Measurements from ENCODE around the gene PPP2R2D. TPM values are rescaled to one million over a fixed set of nuclear protein-coding genes. Genes with fewer than 3 reads are reported as not detected.

The PPP2R2D gene
- polyA plus RNA-seq, 1 of the 3 experiments (the other 2 are of a cell fraction): 25.1 TPM

DNA sequence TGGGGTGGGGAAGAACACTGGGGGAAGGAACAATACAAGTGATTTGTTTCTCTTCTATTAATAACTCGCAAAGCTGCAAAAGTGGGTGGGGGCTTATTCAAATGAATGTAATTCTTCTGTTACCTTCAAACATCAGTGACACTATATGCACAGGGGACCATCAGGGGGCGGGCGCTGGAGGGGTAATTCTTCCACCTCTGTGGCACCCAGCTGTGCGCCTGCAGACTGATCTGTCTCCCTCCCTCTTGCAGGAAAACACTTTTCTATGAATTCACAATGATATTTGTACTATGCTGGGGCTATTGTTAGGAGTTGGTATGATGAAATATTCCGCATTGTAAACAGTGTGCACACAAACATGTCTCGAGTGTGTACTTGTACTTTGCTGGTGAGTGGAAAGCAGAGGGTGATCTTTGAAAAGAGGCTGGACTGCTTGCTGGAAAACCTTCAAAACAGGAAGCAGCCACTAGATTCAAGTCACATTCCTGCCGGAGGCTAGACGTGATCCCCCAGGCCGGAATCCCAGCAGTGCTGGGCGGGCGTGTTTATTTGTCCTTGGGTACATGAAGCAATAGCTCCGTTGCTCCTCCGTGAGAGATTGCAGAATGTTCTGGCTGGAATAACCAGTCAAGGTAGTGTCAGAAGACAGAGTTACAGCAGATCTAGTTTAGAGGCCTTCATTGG lies 96.7 kb downstream of the PPP2R2D start:
- H3K9ac ChIP-seq: no peak overlapping the region
- no peaks in the 10 kb centered on the region; a peak in 1 of 4 replicates for H3K4me1 ChIP-seq (ENCODE audit: control insufficient read depth in 1 of 2, insufficient read depth in 2 of 2, low read depth in 1 of 2, low read length in 1 of 2)
- H2AFZ ChIP-seq (ENCODE audit: low read depth): no peak overlapping the region
- no peaks in the 10 kb centered on the region for H3K36me3 ChIP-seq (replicated peaks in 1 of 2; ENCODE audit: control insufficient read depth in 1 of 2, insufficient read depth in 2 of 2, low read length in 1 of 2)
- H4K20me1 ChIP-seq (ENCODE audit: insufficient read depth): no peaks in the 10 kb centered on the region
- H3K4me2 ChIP-seq: no peak overlapping the region
- no peak for TF ChIP-seq RXRA (IDR thresholded peaks at IDR 0.05; ENCODE audit: borderline replicate concordance, low read depth)
- no peaks in the 10 kb centered on the region for H3K9me3 ChIP-seq
- no peak overlapping the region for H3K4me3 ChIP-seq (ENCODE audit: low read depth in 2 of 2, low read length in 1 of 2)
- no peaks in the 10 kb centered on the region for H3F3A ChIP-seq (replicated peaks; ENCODE audit: insufficient read depth)
- DNase-seq: no peak
- ChIA-PET POLR2A (no interaction called here), CTCF (interaction anchor here (1.4 to 3.5 kb wide), 2 partner anchors 16 to 25 kb away, joined by 4 to 27 read pairs; no protein-coding TSS in a partner anchor)
- no peaks in the 10 kb centered on the region for H3K79me2 ChIP-seq (ENCODE audit: insufficient read depth)
- 55% methylated on average over 13 of the region's 13 CpGs for WGBS (ENCODE audit: low lambda C conversion rate)
- no peaks in the 10 kb centered on the region for H3K9me2 ChIP-seq
- H3K27ac ChIP-seq (ENCODE audit: low read depth in 2 of 2, low read length in 1 of 2): no peak overlapping the region
- no peaks in the 10 kb centered on the region; the same call in 1 of the 2 replicates for H3K27me3 ChIP-seq (ENCODE audit: insufficient read depth)

DNA sequence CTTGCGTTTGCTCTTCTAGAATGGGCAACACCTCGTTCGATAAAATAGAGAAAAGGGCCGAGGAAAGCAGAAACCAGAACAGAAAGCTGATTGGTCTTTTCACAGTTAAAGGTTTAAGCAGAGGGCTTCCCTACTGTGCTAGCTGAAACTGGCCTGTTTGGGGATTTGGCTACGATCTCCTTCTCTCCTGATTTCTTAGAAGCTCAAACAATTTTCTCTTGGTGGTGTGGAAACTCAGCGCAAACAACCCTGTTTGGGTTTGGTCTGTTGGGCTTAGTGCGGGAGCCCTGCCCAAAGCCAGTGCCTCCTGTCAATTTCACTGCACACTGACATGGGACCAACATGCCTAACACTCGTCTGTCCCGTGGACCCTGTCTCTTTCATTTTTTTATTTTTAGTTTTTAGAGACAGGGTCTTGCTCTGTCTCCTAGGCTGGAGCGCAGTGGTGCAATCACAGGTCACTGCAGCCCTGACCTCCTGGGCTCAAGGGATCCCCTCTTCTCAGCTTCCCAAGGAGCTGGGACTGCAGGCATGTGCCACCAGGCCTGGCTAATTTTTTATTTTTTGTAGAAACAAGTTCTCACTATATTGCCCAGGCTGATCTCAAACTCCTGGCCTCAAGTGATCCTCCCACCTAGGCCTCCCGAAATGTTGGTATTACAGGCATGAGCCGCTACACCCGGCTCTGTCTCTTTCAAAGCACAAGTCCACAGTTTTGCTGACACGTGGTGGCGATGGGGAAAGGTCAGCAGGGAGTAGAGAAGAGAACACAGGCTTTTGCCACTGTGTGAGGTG lies 97.4 kb downstream of the PPP2R2D start:
- Histone ChIP-seq H4K20me1 (ENCODE audit: insufficient read depth) (no peaks in the 10 kb centered on the region), H3K79me2 (ENCODE audit: insufficient read depth) (no peaks in the 10 kb centered on the region), H3K9me3 (no peaks in the 10 kb centered on the region), H2AFZ (ENCODE audit: low read depth) (no peak overlapping the region), H3K9me2 (no peaks in the 10 kb centered on the region), H3K27me3 (ENCODE audit: insufficient read depth) (no peaks in the 10 kb centered on the region; the same call in 1 of the 2 replicates), H3K4me3 (ENCODE audit: low read depth in 2 of 2, low read length in 1 of 2) (no peak overlapping the region), H3K27ac (ENCODE audit: low read depth in 2 of 2, low read length in 1 of 2) (no peak overlapping the region), H3K4me2 (no peak overlapping the region), H3K4me1 (ENCODE audit: control insufficient read depth in 1 of 2, insufficient read depth in 2 of 2, low read depth in 1 of 2, low read length in 1 of 2) (no peaks in the 10 kb centered on the region; a peak in 1 of 4 replicates), H3F3A (replicated peaks; ENCODE audit: insufficient read depth) (no peaks in the 10 kb centered on the region), H3K36me3 (replicated peaks in 1 of 2; ENCODE audit: control insufficient read depth in 1 of 2, insufficient read depth in 2 of 2, low read length in 1 of 2) (no peaks in the 10 kb centered on the region), H3K9ac (no peak overlapping the region)
- WGBS (ENCODE audit: low lambda C conversion rate): 57% methylated on average over 14 of the region's 15 CpGs
- DNase-seq: no peak
- POLR2A ChIA-PET: no interaction called here
- no peak for TF ChIP-seq CHD2 (IDR thresholded peaks at IDR 0.05; ENCODE audit: low read length, partially characterized antibody)
- no peak for TF ChIP-seq MEF2A (IDR thresholded peaks at IDR 0.05; ENCODE audit: borderline replicate concordance, low read depth)
- no peak for TF ChIP-seq YY1 (IDR thresholded peaks at IDR 0.05; ENCODE audit: low read depth)
- TF ChIP-seq, protein P1, sequence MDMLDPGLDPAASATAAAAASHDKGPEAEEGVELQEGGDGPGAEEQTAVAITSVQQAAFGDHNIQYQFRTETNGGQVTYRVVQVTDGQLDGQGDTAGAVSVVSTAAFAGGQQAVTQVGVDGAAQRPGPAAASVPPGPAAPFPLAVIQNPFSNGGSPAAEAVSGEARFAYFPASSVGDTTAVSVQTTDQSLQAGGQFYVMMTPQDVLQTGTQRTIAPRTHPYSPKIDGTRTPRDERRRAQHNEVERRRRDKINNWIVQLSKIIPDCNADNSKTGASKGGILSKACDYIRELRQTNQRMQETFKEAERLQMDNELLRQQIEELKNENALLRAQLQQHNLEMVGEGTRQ (IDR thresholded peaks at IDR 0.05; ENCODE audit: borderline replicate concordance, low read depth, low read length): no peak
- no peak for TF ChIP-seq FOSL2 (IDR thresholded peaks at IDR 0.05; ENCODE audit: borderline replicate concordance, low read depth)
- no peak for TF ChIP-seq SIN3A (IDR thresholded peaks at IDR 0.05; ENCODE audit: borderline replicate concordance, low read depth, low read length)
- TF ChIP-seq NRF1 (IDR thresholded peaks at IDR 0.05; ENCODE audit: low read depth, low read length): no peak
- no peak for TF ChIP-seq RAD21 (IDR thresholded peaks at IDR 0.05; ENCODE audit: low read length)
- TF ChIP-seq FOXJ3 (CRISPR knock-in tag; IDR thresholded peaks at IDR 0.05): no peak
- TF ChIP-seq ELF1 (IDR thresholded peaks at IDR 0.05): no peak
- TF ChIP-seq EZH2phosphoT487 (IDR thresholded peaks at IDR 0.05; ENCODE audit: borderline replicate concordance, low read depth): no peak
- no peak for TF ChIP-seq FOXM1 (IDR thresholded peaks at IDR 0.05; ENCODE audit: low read depth)
- TF ChIP-seq GABPA (IDR thresholded peaks at IDR 0.05; ENCODE audit: low read depth): no peak
- no peak for TF ChIP-seq JUND (IDR thresholded peaks at IDR 0.05)
- CTCF ChIA-PET: interaction anchor here (3.5 kb wide), 1 partner anchor 24 kb away, joined by 27 read pairs; no protein-coding TSS in a partner anchor

All from SK-N-SH (cell line).